Hepatocyte (in vitro differentiated cells): Measurements from ENCODE around the gene TMC8.

Experiments
- EZH2 ChIP-seq: fragments of 200-600 bp; sonication (generic); IDR thresholded peaks from 2 replicates; pipeline ENCODE4 v1.6.1; 2016; ENCODE audit warnings: antibody characterized with exemption, mild to moderate bottlenecking, borderline replicate concordance
- EZH2phosphoT487 ChIP-seq: fragments of 200-600 bp; sonication (generic); IDR thresholded peaks from one replicate; pipeline ENCODE4 v1.6.1; 2018; ENCODE audit warnings: antibody characterized with exemption, mild to moderate bottlenecking, low read depth, moderate library complexity; ENCODE audit not compliant: unreplicated experiment, severe bottlenecking
- TF ChIP-seq, protein P1 (sequence below): fragments of 200-600 bp; sonication (generic); IDR thresholded peaks from 2 replicates; pipeline ENCODE4 v1.5.1; 2016; ENCODE audit warnings: antibody characterized with exemption, mild to moderate bottlenecking; ENCODE audit not compliant: poor library complexity

- TF ChIP-seq, protein P1, sequence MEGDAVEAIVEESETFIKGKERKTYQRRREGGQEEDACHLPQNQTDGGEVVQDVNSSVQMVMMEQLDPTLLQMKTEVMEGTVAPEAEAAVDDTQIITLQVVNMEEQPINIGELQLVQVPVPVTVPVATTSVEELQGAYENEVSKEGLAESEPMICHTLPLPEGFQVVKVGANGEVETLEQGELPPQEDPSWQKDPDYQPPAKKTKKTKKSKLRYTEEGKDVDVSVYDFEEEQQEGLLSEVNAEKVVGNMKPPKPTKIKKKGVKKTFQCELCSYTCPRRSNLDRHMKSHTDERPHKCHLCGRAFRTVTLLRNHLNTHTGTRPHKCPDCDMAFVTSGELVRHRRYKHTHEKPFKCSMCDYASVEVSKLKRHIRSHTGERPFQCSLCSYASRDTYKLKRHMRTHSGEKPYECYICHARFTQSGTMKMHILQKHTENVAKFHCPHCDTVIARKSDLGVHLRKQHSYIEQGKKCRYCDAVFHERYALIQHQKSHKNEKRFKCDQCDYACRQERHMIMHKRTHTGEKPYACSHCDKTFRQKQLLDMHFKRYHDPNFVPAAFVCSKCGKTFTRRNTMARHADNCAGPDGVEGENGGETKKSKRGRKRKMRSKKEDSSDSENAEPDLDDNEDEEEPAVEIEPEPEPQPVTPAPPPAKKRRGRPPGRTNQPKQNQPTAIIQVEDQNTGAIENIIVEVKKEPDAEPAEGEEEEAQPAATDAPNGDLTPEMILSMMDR, result no peak
- TF ChIP-seq EZH2 (no peak), EZH2phosphoT487 (no peak)
These were observed 6.3 kb upstream of the TMC8 start for GRCh38 chr17:78124081-78124835.
